Loucy (cell line): Measurements from ENCODE around the gene AMIGO3.

Source experiments
- CTCF ChIP-seq: fragments of 200-600 bp; sonication (generic); conservative IDR thresholded peaks from 2 replicates; pipeline ENCODE4 v1.5.1; 2014; ENCODE audit warnings: mild to moderate bottlenecking, antibody characterized with exemption, low read length
- EZH2phosphoT487 ChIP-seq: fragments of 200-600 bp; IDR thresholded peaks from 2 replicates; pipeline ENCODE4 v1.6.1; 2018; ENCODE audit warnings: antibody characterized with exemption, mild to moderate bottlenecking, moderate library complexity, borderline replicate concordance

GRCh38 chr3:49761661-49762060 is 42.2 kb upstream of the AMIGO3 start:
- TF ChIP-seq CTCF (no peak), EZH2phosphoT487 (no peak)
